B cell (primary cell): ENCODE data around the gene SGCD. TPM values are rescaled to one million over a fixed set of nuclear protein-coding genes. Genes with fewer than 3 reads are reported as not detected.

Experiments used
- ATAC-seq: fragments of 200-7000 bp; cut with Tn5 transposase; one replicate; pipeline ENCODE4 v1.10.0; 2021; ENCODE audit warnings: low read depth, mild to moderate bottlenecking, moderate number of reproducible peaks, moderate library complexity
- CTCF ChIA-PET: fragments of 350-600 bp; sonication (Branson Sonifier 250); formaldehyde crosslinking; loops from one replicate; lab custom pipeline; 2021; ENCODE audit warnings: antibody characterized with exemption, inconsistent platforms; lab: Charles Lee
- POLR2A ChIA-PET: fragments of 350-600 bp; sonication (Branson Sonifier 250); formaldehyde crosslinking; loops from one replicate; lab custom pipeline; 2021; ENCODE audit warnings: antibody characterized with exemption; lab: Charles Lee
- DNase-seq: peaks from one replicate; pipeline ENCODE4 v3.0.0; 2013
- H2AFZ ChIP-seq: 2 replicates; pipeline ENCODE4 v1.6.1; 2012; ENCODE audit warnings: mild to moderate bottlenecking, low read depth, low read length; ENCODE audit not compliant: insufficient read depth, poor library complexity, severe bottlenecking
- H3K27ac ChIP-seq, 2 donors: 1 replicate in 1 of 2; 2 replicates in 1 of 2; pipeline ENCODE4 v1.5.1; 2012 to 2013; ENCODE audit warnings: low read length in 2 of 2, mild to moderate bottlenecking in 2 of 2, moderate library complexity in 1 of 2
- H3K27me3 ChIP-seq, 4 experiments: fragments of 200-600 bp in 1 of 4; sonication (generic) in 1 of 4; replicated peaks in 1 of 4; 1 replicate in 2 of 4; 2 replicates in 2 of 4; pipeline versions ENCODE4 v1.6.1 to v1.7.0; 2013 to 2016; ENCODE audit warnings: low read length in 3 of 4, mild to moderate bottlenecking in 2 of 4, mixed read lengths in 1 of 4, moderate library complexity in 1 of 4; ENCODE audit not compliant: insufficient read depth in 4 of 4, control insufficient read depth in 3 of 4; ENCODE audit errors: control extremely low read depth in 1 of 4
- H3K36me3 ChIP-seq, 2 experiments: replicated peaks in 1 of 2; 1 replicate in 1 of 2; 2 replicates in 1 of 2; pipeline versions ENCODE4 v1.6.1 to v1.7.1; 2013; ENCODE audit warnings: low read length in 1 of 2; ENCODE audit not compliant: insufficient read depth in 2 of 2, control insufficient read depth in 1 of 2; ENCODE audit errors: control extremely low read depth in 1 of 2, extremely low read depth in 1 of 2
- H3K4me1 ChIP-seq, 2 donors: fragments of 200-600 bp in 1 of 2; sonication (generic) in 1 of 2; 1 replicate in 1 of 2; 2 replicates in 1 of 2; pipeline versions ENCODE4 v1.5.1 to v1.6.1; 2013 to 2017; ENCODE audit warnings: low read length in 2 of 2; ENCODE audit not compliant: control insufficient read depth in 2 of 2, insufficient read depth in 2 of 2
- H3K4me2 ChIP-seq: replicated peaks from 2 replicates; pipeline ENCODE3; 2012; ENCODE audit warnings: mild to moderate bottlenecking, low read depth, low read length; ENCODE audit not compliant: poor library complexity, severe bottlenecking
- H3K4me3 ChIP-seq, 5 experiments: fragments of 200-600 bp in 1 of 5; sonication (generic) in 1 of 5; 1 replicate in 3 of 5; 2 replicates in 2 of 5; pipeline versions ENCODE4 v1.5.1 to v1.7.0; 2011 to 2016; ENCODE audit warnings: low read length in 4 of 5, mild to moderate bottlenecking in 4 of 5, low read depth in 2 of 5, control low read depth in 1 of 5, moderate library complexity in 1 of 5; ENCODE audit not compliant: insufficient read depth in 1 of 5; ENCODE audit errors: control extremely low read depth in 1 of 5, extremely low read depth in 1 of 5
- H3K79me2 ChIP-seq: fragments of 200-600 bp; sonication (generic); one replicate; pipeline ENCODE4 v1.6.0; 2016; ENCODE audit warnings: low read length; ENCODE audit not compliant: control insufficient read depth, insufficient read depth
- H3K9ac ChIP-seq: fragments of 200-600 bp; sonication (generic); 2 replicates; pipeline ENCODE4 v1.6.1; 2017; ENCODE audit warnings: mild to moderate bottlenecking, low read length, moderate library complexity
- H3K9me3 ChIP-seq, 3 donors: one replicate each; pipeline versions ENCODE4 v1.6.1 to v1.7.1; 2013; ENCODE audit warnings: low read length in 2 of 3; ENCODE audit not compliant: control insufficient read depth in 2 of 3, insufficient read depth in 1 of 3; ENCODE audit errors: control extremely low read depth in 1 of 3
- H4K20me1 ChIP-seq: 2 replicates; pipeline ENCODE4 v1.6.0; 2012; ENCODE audit warnings: mild to moderate bottlenecking, low read length; ENCODE audit not compliant: insufficient read depth, control insufficient read depth, poor library complexity, severe bottlenecking
- H3K27ac Mint-ChIP-seq: one replicate; pipeline ENCODE4 v1.8.0; 2021; ENCODE audit warnings: mixed read lengths
- H3K27me3 Mint-ChIP-seq: one replicate; pipeline ENCODE4 v1.8.0; 2021; ENCODE audit warnings: mixed read lengths
- H3K4me1 Mint-ChIP-seq: one replicate; pipeline ENCODE4 v1.8.0; 2021; ENCODE audit warnings: mixed read lengths
- H3K4me3 Mint-ChIP-seq: one replicate; pipeline ENCODE4 v1.8.0; 2021; ENCODE audit warnings: mixed read lengths
- H3K9me3 Mint-ChIP-seq: one replicate; pipeline ENCODE4 v1.8.0; 2022; ENCODE audit warnings: mixed read lengths; ENCODE audit not compliant: insufficient read depth
- EZH2 ChIP-seq: IDR thresholded peaks from 2 replicates; pipeline ENCODE4 v1.6.1; 2012; ENCODE audit warnings: borderline replicate concordance, low read depth, mild to moderate bottlenecking, moderate library complexity, low read length; ENCODE audit not compliant: insufficient read depth, poor library complexity, severe bottlenecking
- WGBS: methylation state at CpG from one replicate; pipeline ENCODE4 v1.1.5; 2013; ENCODE audit warnings: missing lambda C conversion rate; ENCODE audit not compliant: insufficient coverage; 5-methylcytosine and 5-hydroxymethylcytosine counted together
- intact Hi-C: fragments of 100-400 bp; cut with micrococcal nuclease; formaldehyde crosslinking; loops from one replicate; pipeline ENCODE4 v1.10.0; 2022
- polyA plus RNA-seq: library from polyadenylated mRNA; depleted of rRNA; stranded (reverse); fragments of >200 nt; gene quantifications from 2 replicates; pipeline ENCODE4 v1.2.3, GENCODE V29; 2012
- total RNA-seq, 2 donors: library from RNA; stranded (reverse); fragments of 120-200 nt in 1 of 2; gene quantifications; 1 replicate in 1 of 2; 2 replicates in 1 of 2; pipeline versions ENCODE4 v1.2.3 to v1.2.4, GENCODE V29; 2013 to 2022
- TF ChIP-seq, protein P1 (sequence below): fragments of 200-600 bp; IDR thresholded peaks from one replicate; pipeline ENCODE4 v1.8.0; 2022; ENCODE audit warnings: antibody characterized with exemption, mild to moderate bottlenecking

Gene SGCD
- total and polyA plus RNA-seq, 2 donors (not counting 1 experiment from before 2014, with no cell fraction given): not detected

DNA sequence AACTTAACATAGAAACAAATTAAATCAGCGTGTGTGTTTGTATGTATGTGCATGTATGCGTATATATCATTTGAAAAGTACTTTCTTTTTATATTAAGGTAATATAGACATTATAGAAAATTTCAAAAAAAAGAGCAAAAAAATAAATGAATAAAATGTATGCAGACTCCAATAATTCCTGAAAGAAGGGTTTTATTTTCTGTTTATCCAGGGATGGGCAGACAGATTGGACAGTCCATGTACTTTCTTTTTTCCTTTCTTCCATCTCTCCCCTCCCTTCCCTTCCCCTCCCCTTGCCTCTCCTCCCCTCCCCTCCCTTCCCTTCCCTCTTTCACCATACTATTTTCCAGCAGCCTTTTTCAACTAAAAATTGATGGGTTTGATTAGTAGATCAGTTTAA is 123.8 kb downstream of the SGCD start:
- H3K27ac Mint-ChIP-seq: no peak overlapping the region
- H3K4me2 ChIP-seq: no peak overlapping the region
- H3K27ac ChIP-seq: no peak overlapping the region
- no peak for DNase-seq
- TF ChIP-seq, protein P1, sequence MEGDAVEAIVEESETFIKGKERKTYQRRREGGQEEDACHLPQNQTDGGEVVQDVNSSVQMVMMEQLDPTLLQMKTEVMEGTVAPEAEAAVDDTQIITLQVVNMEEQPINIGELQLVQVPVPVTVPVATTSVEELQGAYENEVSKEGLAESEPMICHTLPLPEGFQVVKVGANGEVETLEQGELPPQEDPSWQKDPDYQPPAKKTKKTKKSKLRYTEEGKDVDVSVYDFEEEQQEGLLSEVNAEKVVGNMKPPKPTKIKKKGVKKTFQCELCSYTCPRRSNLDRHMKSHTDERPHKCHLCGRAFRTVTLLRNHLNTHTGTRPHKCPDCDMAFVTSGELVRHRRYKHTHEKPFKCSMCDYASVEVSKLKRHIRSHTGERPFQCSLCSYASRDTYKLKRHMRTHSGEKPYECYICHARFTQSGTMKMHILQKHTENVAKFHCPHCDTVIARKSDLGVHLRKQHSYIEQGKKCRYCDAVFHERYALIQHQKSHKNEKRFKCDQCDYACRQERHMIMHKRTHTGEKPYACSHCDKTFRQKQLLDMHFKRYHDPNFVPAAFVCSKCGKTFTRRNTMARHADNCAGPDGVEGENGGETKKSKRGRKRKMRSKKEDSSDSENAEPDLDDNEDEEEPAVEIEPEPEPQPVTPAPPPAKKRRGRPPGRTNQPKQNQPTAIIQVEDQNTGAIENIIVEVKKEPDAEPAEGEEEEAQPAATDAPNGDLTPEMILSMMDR: no peak
- TF ChIP-seq EZH2: no peak
- no peaks in the 10 kb centered on the region for H3K36me3 ChIP-seq
- H2AFZ ChIP-seq: no peak overlapping the region
- ChIA-PET POLR2A (no interaction called here), CTCF (interaction anchor here (1.1 kb wide), 1 partner anchor 8 kb away, joined by 3 read pairs; no protein-coding TSS in a partner anchor)
- no peak for ATAC-seq
- H3K9me3 Mint-ChIP-seq: no peaks in the 10 kb centered on the region
- WGBS: no CpG with 5 or more reads among the region's 2 CpGs
- H3K27me3 ChIP-seq: no peaks in the 10 kb centered on the region
- no peak overlapping the region for H3K4me3 Mint-ChIP-seq
- H3K4me3 ChIP-seq: no peak overlapping the region
- H3K9ac ChIP-seq: no peak overlapping the region
- H3K4me1 ChIP-seq: no peaks in the 10 kb centered on the region
- H3K4me1 Mint-ChIP-seq: no peaks in the 10 kb centered on the region
- H3K9me3 ChIP-seq: no peaks in the 10 kb centered on the region
- no peaks in the 10 kb centered on the region for H3K79me2 ChIP-seq
- intact Hi-C loops: no loop called here
- peaks cover 15% of the 10 kb centered on the region for H3K27me3 Mint-ChIP-seq
- no peaks in the 10 kb centered on the region for H4K20me1 ChIP-seq

DNA sequence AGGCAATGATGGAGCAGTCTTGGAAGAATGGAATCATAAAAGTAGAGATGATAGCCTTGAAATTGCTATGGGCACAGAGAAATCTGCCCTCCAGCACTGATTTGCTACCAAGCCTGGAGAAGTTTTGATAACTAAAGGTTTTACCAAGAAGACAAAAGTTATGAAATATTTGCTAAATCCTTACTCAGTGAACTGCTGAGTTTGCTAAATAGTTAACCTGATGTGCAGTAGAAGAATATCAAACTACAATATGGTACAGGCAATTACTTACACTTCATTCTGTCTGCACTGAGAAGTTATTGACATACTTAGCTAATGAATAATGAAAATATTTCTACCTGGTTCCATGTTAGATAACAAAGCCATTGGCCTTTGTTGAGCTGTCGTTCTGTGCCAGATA is 124.5 kb downstream of the SGCD start:
- H3K9me3 ChIP-seq: no peaks in the 10 kb centered on the region
- no peak for DNase-seq
- H3K79me2 ChIP-seq: no peaks in the 10 kb centered on the region
- Mint-ChIP-seq H3K27ac (no peak overlapping the region), H3K4me3 (no peak overlapping the region), H3K9me3 (no peaks in the 10 kb centered on the region), H3K4me1 (no peaks in the 10 kb centered on the region), H3K27me3 (peaks cover 14% of the 10 kb centered on the region)
- no peak overlapping the region for H3K4me3 ChIP-seq
- no peaks in the 10 kb centered on the region for H3K36me3 ChIP-seq
- no peak for ATAC-seq
- intact Hi-C loops: no loop called here
- no peaks in the 10 kb centered on the region for H4K20me1 ChIP-seq
- no CpG with 5 or more reads among the region's 1 CpG for WGBS
- ChIA-PET POLR2A (no interaction called here), CTCF (no interaction called here)
- no peak overlapping the region for H3K4me2 ChIP-seq
- H3K4me1 ChIP-seq: no peaks in the 10 kb centered on the region
- no peak overlapping the region for H3K27ac ChIP-seq
- H2AFZ ChIP-seq: no peak overlapping the region
- TF ChIP-seq, protein P1: no peak
- TF ChIP-seq EZH2: no peak
- H3K9ac ChIP-seq: no peak overlapping the region
- no peaks in the 10 kb centered on the region for H3K27me3 ChIP-seq
